GM12878 (cell line): ENCODE results near the gene GOLGA2. TPM values are rescaled to one million over a fixed set of nuclear protein-coding genes. Genes with fewer than 3 reads are reported as not detected.

Experiments used
- ATAC-seq: fragments of 200-7000 bp; cut with Tn5 transposase; 3 replicates; pipeline ENCODE4 v1.9.1; 2020; ENCODE audit warnings: mild to moderate bottlenecking, moderate library complexity
- BruUV-seq: library from RNA; stranded (reverse); fragments of 400-500 nt; replicated peaks from 2 replicates; lab custom pipeline; 2021; lab: Mats Ljungman, UMichigan
- CTCF ChIA-PET: fragments of 300-600 bp; sonication (Branson Sonifier 250); formaldehyde crosslinking; extraction: SDS; loops from one replicate; lab custom pipeline; 2021; ENCODE audit warnings: inconsistent platforms; lab: Yijun Ruan, JAX
- POLR2A ChIA-PET: fragments of 350-600 bp; formaldehyde crosslinking; extraction: SDS; loops from one replicate; lab custom pipeline; 2021; ENCODE audit warnings: inconsistent platforms; lab: Charles Lee
- RAD21 ChIA-PET: fragments of 300-600 bp; sonication (Branson Sonifier 250); formaldehyde crosslinking; loops from one replicate; lab custom pipeline; 2023; ENCODE audit warnings: antibody characterized with exemption; ENCODE audit not compliant: unreplicated experiment; lab: Charles Lee
- SMC1A ChIA-PET: fragments of 300-600 bp; sonication (Branson Sonifier 250); formaldehyde crosslinking; loops from one replicate; lab custom pipeline; 2023; ENCODE audit not compliant: unreplicated experiment, uncharacterized antibody; lab: Charles Lee
- DNase-seq: peaks from one replicate; pipeline ENCODE4 v3.0.0-alpha.2; 2011; ENCODE audit warnings: low read depth, low spot score
- FAIRE-seq: peaks from 3 replicates; lab custom pipeline; 2011; peaks lifted over from hg19 to GRCh38; lab: Jason Lieb, UNC
- H2AFZ ChIP-seq: 2 replicates; pipeline ENCODE4 v1.6.0; 2011; ENCODE audit warnings: low read depth, low read length, control low read depth; ENCODE audit not compliant: control insufficient read depth
- H3K27ac ChIP-seq: 2 replicates; pipeline ENCODE4 v1.5.1; 2011; ENCODE audit warnings: control low read depth; ENCODE audit not compliant: control insufficient read depth, insufficient read depth
- H3K27me3 ChIP-seq, 2 experiments: replicated peaks in 1 of 2; 2 replicates each; pipeline versions ENCODE4 v1.6.0 to v1.6.1; 2011; ENCODE audit warnings: low read length in 1 of 2; ENCODE audit not compliant: control insufficient read depth in 2 of 2, insufficient read depth in 2 of 2
- H3K36me3 ChIP-seq, 2 experiments: 2 replicates each; pipeline ENCODE4 v1.5.1; 2011; ENCODE audit warnings: low read length in 1 of 2; ENCODE audit not compliant: control insufficient read depth in 2 of 2, insufficient read depth in 2 of 2
- H3K4me1 ChIP-seq: 2 replicates; pipeline ENCODE4 v1.6.1; 2011; ENCODE audit warnings: mild to moderate bottlenecking, low read length, moderate library complexity, mixed read lengths; ENCODE audit not compliant: control insufficient read depth, insufficient read depth
- H3K4me2 ChIP-seq: 2 replicates; pipeline ENCODE4 v1.6.0; 2011; ENCODE audit warnings: control low read depth; ENCODE audit not compliant: control insufficient read depth, insufficient read depth
- H3K4me3 ChIP-seq: fragments of 200-600 bp; sonication (generic); 2 replicates; pipeline ENCODE4 v1.5.1; 2016
- H3K79me2 ChIP-seq: 2 replicates; pipeline ENCODE4 v1.6.0; 2011; ENCODE audit warnings: low read length; ENCODE audit not compliant: control insufficient read depth, insufficient read depth
- H3K9ac ChIP-seq: 2 replicates; pipeline ENCODE4 v1.8.0; 2011; ENCODE audit warnings: low read length, control low read depth, mixed read lengths; ENCODE audit not compliant: control insufficient read depth, insufficient read depth
- H3K9me3 ChIP-seq: replicated peaks from 3 replicates; pipeline ENCODE4 v1.5.1; 2011; ENCODE audit warnings: mild to moderate bottlenecking, low read length; ENCODE audit not compliant: control insufficient read depth, insufficient read depth
- H4K20me1 ChIP-seq: 2 replicates; pipeline ENCODE4 v1.6.0; 2011; ENCODE audit not compliant: control insufficient read depth, insufficient read depth
- ATF7 ChIP-seq: fragments of 450-650 bp; IDR thresholded peaks from 2 replicates; pipeline ENCODE4 v1.6.1; 2016; ENCODE audit warnings: low read depth, mild to moderate bottlenecking
- BMI1 ChIP-seq: fragments of 450-650 bp; IDR thresholded peaks from 2 replicates; pipeline ENCODE4 v1.6.1; 2016; ENCODE audit warnings: mild to moderate bottlenecking, moderate library complexity, borderline replicate concordance
- BRCA1 ChIP-seq: IDR thresholded peaks from 2 replicates; pipeline ENCODE4 v1.6.1; 2011; ENCODE audit warnings: low read depth, low read length, improper control_type of control experiment
- IKZF1 ChIP-seq: fragments of 450-650 bp; conservative IDR thresholded peaks from 2 replicates; pipeline ENCODE4 v1.6.1; 2017; ENCODE audit warnings: antibody characterized with exemption, mild to moderate bottlenecking
- IKZF2 ChIP-seq, 2 experiments: fragments of 450-650 bp; IDR thresholded peaks; 2 replicates each; pipeline ENCODE4 v1.6.1; 2017; ENCODE audit warnings: mild to moderate bottlenecking in 2 of 2, moderate library complexity in 2 of 2
- KDM1A ChIP-seq: fragments of 200-600 bp; sonication (generic); IDR thresholded peaks from 2 replicates; pipeline ENCODE4 v1.6.1; 2016; ENCODE audit warnings: borderline replicate concordance
- MTA3 ChIP-seq: IDR thresholded peaks from 2 replicates; pipeline ENCODE4 v1.6.1; 2012; ENCODE audit warnings: low read length, inconsistent platforms, borderline replicate concordance
- POU2F2 ChIP-seq: IDR thresholded peaks from 3 replicates; pipeline ENCODE4 v1.6.1; 2011; ENCODE audit warnings: low read depth, mild to moderate bottlenecking, low read length, borderline replicate concordance
- SIN3A ChIP-seq: IDR thresholded peaks from 2 replicates; pipeline ENCODE4 v1.6.1; 2012; ENCODE audit warnings: low read depth, low read length, improper control_type of control experiment
- TARDBP ChIP-seq: IDR thresholded peaks from 2 replicates; pipeline ENCODE4 v1.6.1; 2016; ENCODE audit warnings: borderline replicate concordance
- ZNF274 ChIP-seq: IDR thresholded peaks from one replicate; pipeline ENCODE4 v1.8.0; 2011; ENCODE audit not compliant: insufficient read length, insufficient read depth
- ZNF622 ChIP-seq: fragments of 450-650 bp; IDR thresholded peaks from 2 replicates; pipeline ENCODE4 v1.6.1; 2017; ENCODE audit warnings: mild to moderate bottlenecking, inconsistent platforms
- WGBS: methylation state at CpG from one replicate; pipeline ENCODE4 v1.1.6; 2016; ENCODE audit warnings: low lambda C conversion rate; ENCODE audit not compliant: insufficient replicate concordance, insufficient coverage; ENCODE audit errors: missing lambda C conversion rate; 5-methylcytosine and 5-hydroxymethylcytosine counted together
- in situ Hi-C: fragments of 300-500 bp; cut with MboI; formaldehyde crosslinking; loops from 9 replicates; pipeline ENCODE4 v1.14.3; 2018; ENCODE audit warnings: mixed read lengths
- intact Hi-C: fragments of 100-400 bp; cut with micrococcal nuclease; formaldehyde crosslinking; loops from one replicate; pipeline ENCODE4 v1.14.2; 2022; ENCODE audit not compliant: unreplicated experiment
- polyA plus RNA-seq, 11 experiments: library from polyadenylated mRNA; depleted of rRNA in 4 of 11; unstranded in 6 of 11; stranded (reverse) in 5 of 11; fragments of >200 nt; fragmentation: Nextera tagmentation in 4 of 11; fragmentation: Illumina TruSeq in 1 of 11; extraction: Ambion mirVana in 4 of 11; extraction: Trizol in 1 of 11; gene quantifications; 1 replicate in 1 of 11; 2 replicates in 10 of 11; pipeline versions ENCODE4 v1.2.1 to v1.2.3, GENCODE V29; 2011 to 2016; ENCODE audit warnings: inconsistent platforms in 2 of 11, missing spikeins in 2 of 11, low read depth in 1 of 11
- total RNA-seq, 4 experiments: library from RNA; depleted of rRNA in 3 of 4; stranded (reverse); fragments of >200 nt in 3 of 4; fragmentation: Illumina TruSeq in 1 of 4; extraction: Trizol in 1 of 4; gene quantifications; 2 replicates each; pipeline versions ENCODE4 v1.2.1 to v1.2.3, GENCODE V29; 2013 to 2021
- TF ChIP-seq, protein P1 (sequence below): fragments of 450-650 bp; IDR thresholded peaks from 2 replicates; pipeline ENCODE4 v1.6.1; 2018; ENCODE audit warnings: mild to moderate bottlenecking, low read depth, moderate library complexity; ENCODE audit not compliant: partially characterized antibody

The GOLGA2 gene
- total and polyA plus RNA-seq, 10 of the 15 experiments (the other 5 are each of a cell fraction or from before 2014, with no cell fraction given), result 5.9 to 32.6 (median 19.7) TPM

DNA sequence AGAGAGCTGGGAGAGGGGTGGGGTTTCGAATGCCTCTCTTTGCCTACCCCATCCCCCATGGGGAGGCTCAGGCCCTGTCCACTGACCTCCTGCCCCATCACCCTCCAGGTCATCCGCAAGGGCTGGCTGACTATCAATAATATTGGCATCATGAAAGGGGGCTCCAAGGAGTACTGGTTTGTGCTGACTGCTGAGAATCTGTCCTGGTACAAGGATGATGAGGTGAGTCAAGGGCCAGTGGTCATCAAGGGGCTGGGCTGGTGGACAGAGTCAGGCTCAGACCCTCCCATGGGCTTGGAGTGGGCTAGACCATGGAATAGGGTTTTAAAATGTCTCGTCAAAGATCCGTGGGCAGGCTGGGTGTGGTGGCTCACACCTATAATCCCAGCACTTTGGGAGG lies 33.7 kb downstream of the GOLGA2 start:
- no peaks in the 10 kb centered on the region for H3K27me3 ChIP-seq
- intact Hi-C loops, result no loop called here
- no peaks in the 10 kb centered on the region for H3K79me2 ChIP-seq
- in situ Hi-C loops, result no loop called here
- CTCF ChIA-PET, result interaction anchor here (0.6 to 3.1 kb wide), 2 partner anchors 13 to 621 kb away, joined by 3 to 12 read pairs; no protein-coding TSS in a partner anchor
- RAD21 ChIA-PET, result interaction anchor here (0.7 kb wide), 1 partner anchor 51 kb away, joined by 3 read pairs; no protein-coding TSS in a partner anchor
- H3K4me1 ChIP-seq, result no peaks in the 10 kb centered on the region
- POLR2A ChIA-PET, result no interaction called here
- H3K4me2 ChIP-seq, result no peak overlapping the region
- WGBS, result 54% methylated on average over 4 of the region's 4 CpGs
- SMC1A ChIA-PET, result interaction anchor here (1.2 kb wide), 1 partner anchor 8 kb away, joined by 3 read pairs; no protein-coding TSS in a partner anchor
- no peak for TF ChIP-seq MTA3
- TF ChIP-seq ZNF274, result no peak
- no peak for TF ChIP-seq KDM1A
- TF ChIP-seq IKZF2 (IDR thresholded peaks at IDR 0.05), result no peak
- no peak for TF ChIP-seq ZNF622
- TF ChIP-seq BMI1, result no peak
- no peak for TF ChIP-seq POU2F2
- TF ChIP-seq IKZF1, result no peak
- no peak for TF ChIP-seq TARDBP
- TF ChIP-seq, protein P1, sequence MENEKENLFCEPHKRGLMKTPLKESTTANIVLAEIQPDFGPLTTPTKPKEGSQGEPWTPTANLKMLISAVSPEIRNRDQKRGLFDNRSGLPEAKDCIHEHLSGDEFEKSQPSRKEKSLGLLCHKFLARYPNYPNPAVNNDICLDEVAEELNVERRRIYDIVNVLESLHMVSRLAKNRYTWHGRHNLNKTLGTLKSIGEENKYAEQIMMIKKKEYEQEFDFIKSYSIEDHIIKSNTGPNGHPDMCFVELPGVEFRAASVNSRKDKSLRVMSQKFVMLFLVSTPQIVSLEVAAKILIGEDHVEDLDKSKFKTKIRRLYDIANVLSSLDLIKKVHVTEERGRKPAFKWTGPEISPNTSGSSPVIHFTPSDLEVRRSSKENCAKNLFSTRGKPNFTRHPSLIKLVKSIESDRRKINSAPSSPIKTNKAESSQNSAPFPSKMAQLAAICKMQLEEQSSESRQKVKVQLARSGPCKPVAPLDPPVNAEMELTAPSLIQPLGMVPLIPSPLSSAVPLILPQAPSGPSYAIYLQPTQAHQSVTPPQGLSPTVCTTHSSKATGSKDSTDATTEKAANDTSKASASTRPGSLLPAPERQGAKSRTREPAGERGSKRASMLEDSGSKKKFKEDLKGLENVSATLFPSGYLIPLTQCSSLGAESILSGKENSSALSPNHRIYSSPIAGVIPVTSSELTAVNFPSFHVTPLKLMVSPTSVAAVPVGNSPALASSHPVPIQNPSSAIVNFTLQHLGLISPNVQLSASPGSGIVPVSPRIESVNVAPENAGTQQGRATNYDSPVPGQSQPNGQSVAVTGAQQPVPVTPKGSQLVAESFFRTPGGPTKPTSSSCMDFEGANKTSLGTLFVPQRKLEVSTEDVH, result no peak
- no peak for TF ChIP-seq BRCA1
- no peak for TF ChIP-seq ATF7
- TF ChIP-seq SIN3A, result no peak
- no peaks in the 10 kb centered on the region for H3K9me3 ChIP-seq
- no peak overlapping the region for H3K9ac ChIP-seq
- no peak for ATAC-seq
- no peak overlapping the region for H3K27ac ChIP-seq
- H3K36me3 ChIP-seq, result no peaks in the 10 kb centered on the region
- H3K4me3 ChIP-seq, result no peak overlapping the region
- no peak for DNase-seq
- H2AFZ ChIP-seq, result no peak overlapping the region
- no peak for FAIRE-seq
- H4K20me1 ChIP-seq, result no peaks in the 10 kb centered on the region
- no TSS peak for BruUV-seq
